HG03432 (cell line): ENCODE results near the gene FBXL17.

Experiments
- ATAC-seq: cut with Tn5 transposase; IDR thresholded peaks from one replicate; pipeline ENCODE4 v1.9.1; 2021; ENCODE audit warnings: mild to moderate bottlenecking, moderate library complexity; ENCODE audit not compliant: unreplicated experiment

The FBXL17 gene

GRCh38 chr5:108255468-108255867 lies 126.4 kb downstream of the FBXL17 start:
- ATAC-seq, result no peak

GRCh38 chr5:108251350-108251749 lies 130.5 kb downstream of the FBXL17 start:
- ATAC-seq, result no peak

- no peak for ATAC-seq
Observed at GRCh38 chr5:108249785-108250426, 132.0 kb downstream of the FBXL17 start.

GRCh38 chr5:108249095-108249784 lies 132.7 kb downstream of the FBXL17 start:
- no peak for ATAC-seq

- ATAC-seq, result no peak
Observed at GRCh38 chr5:108238936-108239887, 142.7 kb downstream of the FBXL17 start.

GRCh38 chr5:108238461-108238860 lies 143.4 kb downstream of the FBXL17 start:
- ATAC-seq, result no peak

GRCh38 chr5:108233617-108234155 lies 148.2 kb downstream of the FBXL17 start:
- no peak for ATAC-seq

- ATAC-seq, result no peak
Observed at GRCh38 chr5:108232805-108233204, 149.1 kb downstream of the FBXL17 start.

GRCh38 chr5:108222011-108222410 lies 159.9 kb downstream of the FBXL17 start:
- ATAC-seq, result no peak

- ATAC-seq, result no peak
Observed at GRCh38 chr5:108220834-108221233, 161.1 kb downstream of the FBXL17 start.

- no peak for ATAC-seq
Observed at GRCh38 chr5:108216890-108217289, 165.0 kb downstream of the FBXL17 start.

- ATAC-seq, result no peak
Observed at GRCh38 chr5:108214857-108215256, 167.0 kb downstream of the FBXL17 start.

- no peak for ATAC-seq
Observed at GRCh38 chr5:108212775-108213346, 169.0 kb downstream of the FBXL17 start.

GRCh38 chr5:108206707-108207106 lies 175.2 kb downstream of the FBXL17 start:
- no peak for ATAC-seq

GRCh38 chr5:108201721-108202120 lies 180.2 kb downstream of the FBXL17 start:
- no peak for ATAC-seq

- ATAC-seq, result no peak
Observed at GRCh38 chr5:108196276-108196675, 185.6 kb downstream of the FBXL17 start.

- ATAC-seq, result no peak
Observed at GRCh38 chr5:108193021-108193795, 188.7 kb downstream of the FBXL17 start.

GRCh38 chr5:108184940-108185339 lies 197.0 kb downstream of the FBXL17 start:
- no peak for ATAC-seq

- ATAC-seq, result no peak
Observed at GRCh38 chr5:108181975-108182374, 199.9 kb downstream of the FBXL17 start.

- ATAC-seq, result no peak
Observed at GRCh38 chr5:108174286-108174685, 207.6 kb downstream of the FBXL17 start.
